Measurements from ENCODE around the gene CFL1.

DNA sequence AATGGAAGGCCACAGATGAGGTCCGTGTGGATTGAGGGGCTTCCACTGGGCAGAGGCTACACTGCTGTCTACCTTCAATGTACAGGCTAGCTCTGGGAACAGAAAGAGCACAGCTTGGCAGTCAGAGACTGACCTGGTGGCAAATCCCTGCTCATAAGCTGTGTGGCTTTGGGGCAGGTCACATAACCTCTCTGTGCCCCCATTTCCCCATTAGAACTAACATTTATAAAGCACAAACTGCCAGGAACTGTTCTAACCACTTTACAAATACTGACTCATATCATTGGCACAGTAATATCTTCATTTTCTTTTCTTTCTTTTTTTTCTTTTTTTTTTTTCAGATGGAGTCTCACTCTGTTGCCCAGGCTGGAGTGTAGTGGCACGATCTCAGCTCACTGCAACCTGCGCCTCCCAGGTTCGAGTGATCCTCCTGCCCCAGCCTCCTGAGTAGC lies 39.1 kb upstream of the CFL1 start:
- no peak for TF ChIP-seq POLR2AphosphoS5 (IDR thresholded peaks at IDR 0.05; ENCODE audit: borderline replicate concordance, low read depth, low read length)
- no peak for TF ChIP-seq EZH2 (IDR thresholded peaks at IDR 0.05)
- no peak for TF ChIP-seq FOXP2 (optimal IDR thresholded peaks at IDR 0.05; ENCODE audit: control extremely low read depth, extremely low read length, insufficient read depth)

Measured in SK-N-MC (cell line).